ENCODE results near the gene TNPO3.

Gene TNPO3

GRCh38 chr7:129054438-129055293, at the start of gene TNPO3:
TSS of gene TNPO3 (minus strand) at chr7:129055111. CDS start at chr7:129054770, 341 bp downstream.
- Mint-ChIP-seq H3K4me1 (peaks cover 18% of the 10 kb centered on the region), H3K4me3 (peak within 1 kb of the TSS; percentile 94 to 99 (median 96)), H3K27me3 (ENCODE audit: low read depth) (peaks cover 5% of the 10 kb centered on the region), H3K36me3 (ENCODE audit: low read depth) (peaks cover 6% of the 10 kb centered on the region), H3K27ac (peak within 1 kb of the TSS; percentile 99 to 100 (median 99)), H3K9me3 (no peaks in the 10 kb centered on the region)
- peak in 1 of 3 experiments; percentile 14 for TF ChIP-seq CTCF (IDR thresholded peaks at IDR 0.05; ENCODE audit: unreplicated experiment in 3 of 3)

- no peaks in the 10 kb centered on the region for H3K9me3 Mint-ChIP-seq
- H3K4me1 Mint-ChIP-seq, result peaks cover 50% of the 10 kb centered on the region
- H3K27me3 Mint-ChIP-seq (ENCODE audit: low read depth), result peaks cover 4% of the 10 kb centered on the region
- no peaks in the 10 kb centered on the region for H3K36me3 Mint-ChIP-seq (ENCODE audit: low read depth)
- H3K27ac Mint-ChIP-seq, result peak overlapping the region; percentile 94 to 97 (median 96)
- TF ChIP-seq CTCF (IDR thresholded peaks at IDR 0.05; ENCODE audit: unreplicated experiment in 3 of 3), result no peak
- H3K4me3 Mint-ChIP-seq, result no peak overlapping the region
These were observed 48.8 kb upstream of the TNPO3 start for GRCh38 chr7:129103561-129104324.

GRCh38 chr7:129101746-129102145, 46.8 kb upstream of the TNPO3 start:
- H3K9me3 Mint-ChIP-seq, result no peaks in the 10 kb centered on the region
- H3K4me3 Mint-ChIP-seq, result no peak overlapping the region
- TF ChIP-seq CTCF (IDR thresholded peaks at IDR 0.05; ENCODE audit: unreplicated experiment in 3 of 3), result no peak
- H3K4me1 Mint-ChIP-seq, result peaks cover 50% of the 10 kb centered on the region
- H3K27ac Mint-ChIP-seq, result peak overlapping the region; percentile 94 to 97 (median 96)
- no peaks in the 10 kb centered on the region for H3K36me3 Mint-ChIP-seq (ENCODE audit: low read depth)
- H3K27me3 Mint-ChIP-seq (ENCODE audit: low read depth), result peaks cover 3% of the 10 kb centered on the region

GRCh38 chr7:129100827-129101166, 45.9 kb upstream of the TNPO3 start:
- H3K36me3 Mint-ChIP-seq (ENCODE audit: low read depth), result no peaks in the 10 kb centered on the region
- H3K4me1 Mint-ChIP-seq, result peaks cover 48% of the 10 kb centered on the region
- H3K27ac Mint-ChIP-seq, result peak overlapping the region; percentile 94 to 97 (median 96)
- no peak for TF ChIP-seq CTCF (IDR thresholded peaks at IDR 0.05; ENCODE audit: unreplicated experiment in 3 of 3)
- H3K4me3 Mint-ChIP-seq, result peak overlapping the region in 2 of 3 experiments; percentile 16 to 38
- H3K27me3 Mint-ChIP-seq (ENCODE audit: low read depth), result peaks cover 6% of the 10 kb centered on the region
- no peaks in the 10 kb centered on the region for H3K9me3 Mint-ChIP-seq

- Mint-ChIP-seq H3K9me3 (no peaks in the 10 kb centered on the region), H3K27me3 (ENCODE audit: low read depth) (peaks cover 6% of the 10 kb centered on the region), H3K27ac (peak overlapping the region; percentile 34 to 97 (median 45)), H3K4me1 (peaks cover 33% of the 10 kb centered on the region), H3K36me3 (ENCODE audit: low read depth) (no peaks in the 10 kb centered on the region), H3K4me3 (no peak overlapping the region)
- TF ChIP-seq CTCF (IDR thresholded peaks at IDR 0.05; ENCODE audit: unreplicated experiment in 3 of 3), result no peak
These were observed 43.6 kb upstream of the TNPO3 start for GRCh38 chr7:129098409-129099084.
